ENCODE measurements around the gene TMF1. TPM values are rescaled to one million over a fixed set of nuclear protein-coding genes. Genes with fewer than 3 reads are reported as not detected.

TMF1 gene
- total and polyA plus RNA-seq, 7 experiments from 2014 or later: 36.1 to 71.8 (median 47.7) TPM

- DNase-seq (no peak), ATAC-seq (peak; percentile 26)
- Histone ChIP-seq H3K4me1 (ENCODE audit: control insufficient read depth in 2 of 2, insufficient read depth in 2 of 2, low read length in 2 of 2) (peaks cover 70 to 72% of the 10 kb centered on the region in 2 donors), H3K4me3 (ENCODE audit: low read length) (peak overlapping the region; percentile 38), H3K36me3 (ENCODE audit: control insufficient read depth in 2 of 3, insufficient read depth in 3 of 3, low read length in 3 of 3) (no peaks in the 10 kb centered on the region), H3K27me3 (ENCODE audit: control insufficient read depth in 2 of 2, insufficient read depth in 2 of 2, low read length in 2 of 2) (no peaks in the 10 kb centered on the region), H3K27ac (ENCODE audit: low read depth, low read length) (peak overlapping the region; percentile 76), H3K9me3 (ENCODE audit: control insufficient read depth in 2 of 3, low read length in 3 of 3) (no peaks in the 10 kb centered on the region)
- POLR2A ChIA-PET: interaction anchor here (0.7 to 6.7 kb wide), 3 partner anchors 12 to 42 kb away, joined by 3 to 96 read pairs (median 6); partner anchors contain the start of genes ARL6IP5, TMF1 and UBA3
- Mint-ChIP-seq H3K36me3 (peaks cover 0 to 47% (median 23%) of the 10 kb centered on the region in 5 donors), H3K4me1 (peaks cover 72 to 96% (median 81%) of the 10 kb centered on the region in 7 donors), H3K4me3 (peak overlapping the region; percentile 70 to 92 (median 78)), H3K27me3 (no peaks in the 10 kb centered on the region), H3K9me3 (peaks cover 0 to 2% (median 0%) of the 10 kb centered on the region in 11 donors), H3K27ac (peak overlapping the region; percentile 81 to 98 (median 93))
- intact Hi-C loops (cut with micrococcal nuclease): loop anchor here in 1 of 2 donors (2.0 to 5.0 kb wide), 2 partner anchors 14 to 103 kb away; partner anchors contain the start of gene UBA3
- CTCF ChIA-PET: no interaction called here
Observed at GRCh38 chr3:69094467-69095205, 42.5 kb upstream of the TMF1 start.

GRCh38 chr3:69092030-69092516 is 39.9 kb upstream of the TMF1 start:
- H3K27ac ChIP-seq (ENCODE audit: low read depth, low read length): peak overlapping the region; percentile 76
- H3K4me1 ChIP-seq (ENCODE audit: control insufficient read depth in 2 of 2, insufficient read depth in 2 of 2, low read length in 2 of 2): peaks cover 77 to 83% of the 10 kb centered on the region in 2 donors
- no peaks in the 10 kb centered on the region for H3K27me3 Mint-ChIP-seq
- DNase-seq: peak in 7 of 9 donors; percentile 46 to 67 (median 60)
- peak overlapping the region; percentile 90 to 98 (median 93) for H3K27ac Mint-ChIP-seq
- CTCF ChIA-PET: interaction anchor here (1.2 to 3.2 kb wide), 2 partner anchors 29 to 33 kb away, joined by 3 to 12 read pairs; no protein-coding TSS in a partner anchor
- intact Hi-C loops (cut with micrococcal nuclease): loop anchor here (1.0 to 2.0 kb wide), 4 partner anchors 8 to 40 kb away; partner anchors contain the start of genes ARL6IP5 (in 2 of the 2) and TMF1 (in 2 of the 2)
- no peaks in the 10 kb centered on the region for H3K27me3 ChIP-seq (ENCODE audit: control insufficient read depth in 2 of 2, insufficient read depth in 2 of 2, low read length in 2 of 2)
- H3K4me3 Mint-ChIP-seq: peak overlapping the region; percentile 70 to 94 (median 79)
- peaks cover 0 to 56% (median 19%) of the 10 kb centered on the region in 5 donors for H3K36me3 Mint-ChIP-seq
- no peaks in the 10 kb centered on the region for H3K9me3 ChIP-seq (ENCODE audit: control insufficient read depth in 2 of 3, low read length in 3 of 3)
- H3K36me3 ChIP-seq (ENCODE audit: control insufficient read depth in 2 of 3, insufficient read depth in 3 of 3, low read length in 3 of 3): no peaks in the 10 kb centered on the region
- peak overlapping the region; percentile 40 for H3K4me3 ChIP-seq (ENCODE audit: low read length)
- H3K9me3 Mint-ChIP-seq: peaks cover 0 to 2% (median 0%) of the 10 kb centered on the region in 11 donors
- POLR2A ChIA-PET: interaction anchor here (0.7 to 6.7 kb wide), 9 partner anchors 9 to 79 kb away, joined by 3 to 96 read pairs (median 5); partner anchors contain the start of genes ARL6IP5, EOGT, TMF1 and UBA3
- ATAC-seq: peak; percentile 77
- peaks cover 62 to 93% (median 85%) of the 10 kb centered on the region in 7 donors for H3K4me1 Mint-ChIP-seq

GRCh38 chr3:69091389-69092029 is 39.4 kb upstream of the TMF1 start:
- no peaks in the 10 kb centered on the region for H3K27me3 Mint-ChIP-seq
- peaks cover 0 to 2% (median 0%) of the 10 kb centered on the region in 11 donors for H3K9me3 Mint-ChIP-seq
- intact Hi-C loops (cut with micrococcal nuclease): loop anchor here (1.0 to 2.0 kb wide), 4 partner anchors 7 to 39 kb away; partner anchors contain the start of genes ARL6IP5 (in 2 of the 2) and TMF1 (in 2 of the 2)
- Histone ChIP-seq H3K36me3 (ENCODE audit: control insufficient read depth in 2 of 3, insufficient read depth in 3 of 3, low read length in 3 of 3) (no peaks in the 10 kb centered on the region), H3K9me3 (ENCODE audit: control insufficient read depth in 2 of 3, low read length in 3 of 3) (no peaks in the 10 kb centered on the region), H3K4me3 (ENCODE audit: low read length) (peak overlapping the region; percentile 40), H3K27me3 (ENCODE audit: control insufficient read depth in 2 of 2, insufficient read depth in 2 of 2, low read length in 2 of 2) (no peaks in the 10 kb centered on the region), H3K27ac (ENCODE audit: low read depth, low read length) (peak overlapping the region; percentile 76), H3K4me1 (ENCODE audit: control insufficient read depth in 2 of 2, insufficient read depth in 2 of 2, low read length in 2 of 2) (peaks cover 73 to 80% of the 10 kb centered on the region in 2 donors)
- H3K36me3 Mint-ChIP-seq: peaks cover 0 to 59% (median 19%) of the 10 kb centered on the region in 5 donors
- no peak for DNase-seq
- ChIA-PET POLR2A (interaction anchor here (0.7 to 6.7 kb wide), 8 partner anchors 8 to 79 kb away, joined by 3 to 96 read pairs (median 5); partner anchors contain the start of genes ARL6IP5, EOGT, TMF1 and UBA3), CTCF (interaction anchor here (1.2 to 3.2 kb wide), 2 partner anchors 29 to 32 kb away, joined by 3 to 12 read pairs; no protein-coding TSS in a partner anchor)
- H3K4me1 Mint-ChIP-seq: peaks cover 60 to 87% (median 81%) of the 10 kb centered on the region in 7 donors
- peak overlapping the region; percentile 90 to 98 (median 93) for H3K27ac Mint-ChIP-seq
- H3K4me3 Mint-ChIP-seq: peak overlapping the region; percentile 70 to 94 (median 79)
- ATAC-seq: peak; percentile 2

- peak overlapping the region; percentile 66 to 98 (median 90) for H3K4me3 Mint-ChIP-seq
- DNase-seq (no peak), ATAC-seq (no peak)
- H3K9me3 ChIP-seq (ENCODE audit: control insufficient read depth in 2 of 3, low read length in 3 of 3): no peaks in the 10 kb centered on the region
- peak overlapping the region; percentile 78 to 98 (median 85) for H3K27ac Mint-ChIP-seq
- peaks cover 0 to 3% (median 0%) of the 10 kb centered on the region in 3 experiments for H3K36me3 ChIP-seq (ENCODE audit: control insufficient read depth in 2 of 3, insufficient read depth in 3 of 3, low read length in 3 of 3)
- H3K4me1 ChIP-seq (ENCODE audit: control insufficient read depth in 2 of 2, insufficient read depth in 2 of 2, low read length in 2 of 2): peaks cover 62 to 67% of the 10 kb centered on the region in 2 donors
- H3K27ac ChIP-seq (ENCODE audit: low read depth, low read length): peak overlapping the region; percentile 76
- peaks cover 55 to 74% (median 69%) of the 10 kb centered on the region in 7 donors for H3K4me1 Mint-ChIP-seq
- no peaks in the 10 kb centered on the region for H3K9me3 Mint-ChIP-seq
- H3K27me3 ChIP-seq (ENCODE audit: control insufficient read depth in 2 of 2, insufficient read depth in 2 of 2, low read length in 2 of 2): no peaks in the 10 kb centered on the region
- H3K4me3 ChIP-seq (ENCODE audit: low read length): no peak overlapping the region
- ChIA-PET CTCF (interaction anchor here (0.7 to 3.2 kb wide), 2 partner anchors 9 to 31 kb away, joined by 3 to 12 read pairs; no protein-coding TSS in a partner anchor), POLR2A (interaction anchor here (0.9 to 6.7 kb wide), 3 partner anchors 7 to 44 kb away, joined by 3 to 96 read pairs (median 4); partner anchors contain the start of genes ARL6IP5 and UBA3)
- H3K36me3 Mint-ChIP-seq: peaks cover 0 to 63% (median 19%) of the 10 kb centered on the region in 5 donors
- intact Hi-C loops (cut with micrococcal nuclease): no loop called here
- no peaks in the 10 kb centered on the region for H3K27me3 Mint-ChIP-seq
Observed at GRCh38 chr3:69090021-69090420, 37.9 kb upstream of the TMF1 start.

- POLR2A ChIA-PET: interaction anchor here (0.6 to 1.6 kb wide), 5 partner anchors 18 to 37 kb away, joined by 3 to 8 read pairs (median 3); partner anchors contain the start of gene TMF1
- H3K27ac Mint-ChIP-seq: peak overlapping the region; percentile 80 to 98 (median 86)
- no peak for DNase-seq
Observed at GRCh38 chr3:69088063-69088462, 35.9 kb upstream of the TMF1 start.

More at GRCh38 chr3:69088063-69088462, 35.9 kb upstream of the TMF1 start:
- Mint-ChIP-seq H3K9me3 (peaks cover 0 to 2% (median 0%) of the 10 kb centered on the region in 11 donors), H3K4me3 (peak overlapping the region; percentile 76 to 98 (median 92)), H3K27me3 (no peaks in the 10 kb centered on the region), H3K36me3 (peaks cover 0 to 51% (median 17%) of the 10 kb centered on the region in 5 donors), H3K4me1 (peaks cover 51 to 73% (median 66%) of the 10 kb centered on the region in 7 donors)
- CTCF ChIA-PET: no interaction called here
- Histone ChIP-seq H3K4me3 (ENCODE audit: low read length) (peak overlapping the region; percentile 12), H3K36me3 (ENCODE audit: control insufficient read depth in 2 of 3, insufficient read depth in 3 of 3, low read length in 3 of 3) (peaks cover 0 to 5% (median 0%) of the 10 kb centered on the region in 3 experiments), H3K27me3 (ENCODE audit: control insufficient read depth in 2 of 2, insufficient read depth in 2 of 2, low read length in 2 of 2) (no peaks in the 10 kb centered on the region), H3K4me1 (ENCODE audit: control insufficient read depth in 2 of 2, insufficient read depth in 2 of 2, low read length in 2 of 2) (peaks cover 57 to 64% of the 10 kb centered on the region in 2 donors), H3K27ac (ENCODE audit: low read depth, low read length) (peak overlapping the region; percentile 76), H3K9me3 (ENCODE audit: control insufficient read depth in 2 of 3, low read length in 3 of 3) (no peaks in the 10 kb centered on the region)
- ATAC-seq: no peak
- intact Hi-C loops (cut with micrococcal nuclease): loop anchor here in 1 of 2 donors (10.0 kb wide), 1 partner anchor 1977 kb away; no protein-coding TSS in a partner anchor
